Epithelial cell of prostate (primary cell): ENCODE results near the gene HCN4.

Experiments
- DNase-seq: peaks from one replicate; pipeline ENCODE4 v3.0.0-alpha.2; 2011; ENCODE audit warnings: low read depth, low spot score
- H3K27ac ChIP-seq: fragments of 450-650 bp; 2 replicates; pipeline ENCODE4 v1.5.1; 2017; ENCODE audit warnings: mild to moderate bottlenecking

HCN4 gene

GRCh38 chr15:73329501-73330200 lies 39.1 kb downstream of the HCN4 start:
- no peak for DNase-seq
- no peak overlapping the region for H3K27ac ChIP-seq

- no peak for DNase-seq
- no peak overlapping the region for H3K27ac ChIP-seq
Measured at GRCh38 chr15:73328981-73329380, 39.8 kb downstream of the HCN4 start.

- H3K27ac ChIP-seq, result no peak overlapping the region
- no peak for DNase-seq
Measured at GRCh38 chr15:73328149-73328820, 40.5 kb downstream of the HCN4 start.

- no peak for DNase-seq
- H3K27ac ChIP-seq, result no peak overlapping the region
Measured at GRCh38 chr15:73326157-73326556, 42.6 kb downstream of the HCN4 start.

GRCh38 chr15:73325191-73325861 lies 43.4 kb downstream of the HCN4 start:
- DNase-seq, result no peak
- H3K27ac ChIP-seq, result no peak overlapping the region

GRCh38 chr15:73324496-73325170 lies 44.1 kb downstream of the HCN4 start:
- no peak overlapping the region for H3K27ac ChIP-seq
- no peak for DNase-seq

- H3K27ac ChIP-seq, result no peak overlapping the region
- DNase-seq, result no peak
Measured at GRCh38 chr15:73323956-73324355, 44.8 kb downstream of the HCN4 start.

- no peak for DNase-seq
- no peak overlapping the region for H3K27ac ChIP-seq
Measured at GRCh38 chr15:73323374-73323955, 45.3 kb downstream of the HCN4 start.

- no peak for DNase-seq
- no peak overlapping the region for H3K27ac ChIP-seq
Measured at GRCh38 chr15:73322665-73323373, 45.9 kb downstream of the HCN4 start.

GRCh38 chr15:73321496-73322450 lies 47.0 kb downstream of the HCN4 start:
- H3K27ac ChIP-seq, result no peak overlapping the region
- no peak for DNase-seq

GRCh38 chr15:73320619-73321180 lies 48.1 kb downstream of the HCN4 start:
- no peak for DNase-seq
- H3K27ac ChIP-seq, result no peak overlapping the region

- H3K27ac ChIP-seq, result no peak overlapping the region
- no peak for DNase-seq
Measured at GRCh38 chr15:73319460-73320245, 49.1 kb downstream of the HCN4 start.

- no peak for DNase-seq
- H3K27ac ChIP-seq, result no peak overlapping the region
Measured at GRCh38 chr15:73318463-73319351, 50.1 kb downstream of the HCN4 start.

GRCh38 chr15:73317651-73318462 lies 50.9 kb downstream of the HCN4 start:
- no peak overlapping the region for H3K27ac ChIP-seq
- no peak for DNase-seq

GRCh38 chr15:73313861-73314260 lies 54.9 kb downstream of the HCN4 start:
- H3K27ac ChIP-seq, result no peak overlapping the region
- no peak for DNase-seq

GRCh38 chr15:73308305-73308704 lies 60.5 kb downstream of the HCN4 start:
- DNase-seq, result no peak
- no peak overlapping the region for H3K27ac ChIP-seq
